Stimulated activated CD4-positive, alpha-beta T cell treated with anti-CD3 and anti-CD28 coated beads, Interleukin-12 subunit alpha, Interleukin-12 subunit beta, amount 100 ng/mL, for 24 hours (primary cell): ENCODE results near the gene REPS1.
"Not testable (repeated sequence)": the region's sequence is repeated elsewhere in the genome, so short reads cannot be mapped to it uniquely, and the experiment has no call there.

Experiments used
- DNase-seq, 2 experiments: peaks; one replicate each; pipeline ENCODE4 v3.0.0-alpha.2; 2020; ENCODE audit warnings: low read depth in 2 of 2

The REPS1 gene

DNA sequence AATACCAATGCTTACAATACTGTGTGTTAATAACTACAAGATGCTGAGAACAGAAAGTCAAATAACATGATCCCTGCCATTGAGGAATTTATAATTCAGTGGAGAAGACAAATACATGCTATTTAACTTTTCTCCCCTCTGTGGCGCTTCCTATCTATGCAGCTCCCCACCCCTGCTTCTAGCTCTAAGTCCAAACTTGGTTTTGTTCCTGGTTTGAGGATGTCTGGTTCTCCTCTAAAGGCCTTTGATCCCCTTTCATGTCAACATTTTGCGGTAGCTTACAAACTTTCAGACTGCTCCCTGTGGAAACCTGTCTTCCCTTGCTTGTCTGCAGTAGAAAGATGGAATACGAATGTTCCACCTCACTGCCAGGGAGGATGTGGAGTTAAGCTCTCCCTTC is 18.4 kb upstream of the REPS1 start:
- DNase-seq = no peak

DNA sequence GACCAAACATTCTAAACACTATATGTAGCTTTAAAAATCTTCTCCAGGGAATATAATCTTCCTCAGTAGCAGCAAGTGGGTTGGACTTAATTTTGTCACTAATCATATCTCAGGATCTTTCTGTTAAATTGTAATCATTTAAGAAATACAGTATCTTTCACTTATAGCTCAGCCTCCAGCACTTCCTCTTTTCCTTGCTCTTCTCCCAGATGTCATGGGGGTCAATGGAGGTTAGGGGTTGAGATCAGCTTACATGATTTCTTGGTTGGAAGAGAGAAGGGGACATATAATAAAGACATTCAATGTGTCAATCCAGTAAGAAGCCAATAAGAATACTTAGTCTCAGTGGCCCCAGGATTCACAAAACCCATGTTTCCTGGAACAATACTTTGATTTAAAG is 15.7 kb upstream of the REPS1 start:
- DNase-seq = no peak

- DNase-seq = no peak
Observed at GRCh38 chr6:138999949-139000725, 12.1 kb upstream of the REPS1 start.

GRCh38 chr6:138997136-138997535 is 9.1 kb upstream of the REPS1 start:
- no peak for DNase-seq

DNA sequence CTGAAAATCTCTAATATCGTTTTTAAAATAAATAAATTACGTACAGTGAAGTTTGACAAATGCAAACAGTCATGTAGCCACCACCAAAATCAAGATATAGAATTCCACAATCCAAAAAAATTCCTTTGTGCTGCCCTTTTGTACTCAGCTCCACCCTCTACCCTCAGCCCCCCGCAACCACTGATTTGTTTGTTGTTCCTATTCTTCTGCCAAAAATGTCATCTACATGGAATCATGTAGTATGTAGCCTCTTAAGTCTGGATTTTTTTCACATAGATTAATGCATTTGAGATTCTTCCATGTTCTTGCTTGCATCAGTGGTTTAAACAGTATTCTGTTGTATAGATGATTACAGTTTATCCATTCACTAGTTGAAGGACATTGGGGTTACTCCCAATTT is 8.5 kb upstream of the REPS1 start:
- DNase-seq = no peak

- not testable (repeated sequence) for DNase-seq
Observed at GRCh38 chr6:138993410-138993809, 5.4 kb upstream of the REPS1 start.

DNA sequence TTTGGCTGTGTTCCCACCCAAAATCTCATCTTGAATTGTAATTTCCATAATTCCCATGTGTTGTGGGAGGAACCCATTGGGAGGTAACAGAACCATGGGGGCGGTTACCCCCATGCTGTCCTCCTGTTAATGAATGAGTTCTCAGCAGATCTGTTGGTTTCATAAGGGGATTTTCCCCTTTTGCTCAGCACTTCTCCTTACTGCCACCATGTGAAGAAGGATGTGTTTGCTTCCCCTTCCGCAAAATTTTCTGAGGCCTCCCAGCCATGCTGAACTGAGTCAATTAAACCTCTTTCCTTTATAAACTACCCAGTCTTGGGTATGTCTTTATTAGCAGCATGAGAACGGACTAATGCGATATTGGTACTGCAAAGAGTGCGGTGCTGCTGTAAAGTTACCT is 4.9 kb upstream of the REPS1 start:
- DNase-seq = not testable (repeated sequence)

DNA sequence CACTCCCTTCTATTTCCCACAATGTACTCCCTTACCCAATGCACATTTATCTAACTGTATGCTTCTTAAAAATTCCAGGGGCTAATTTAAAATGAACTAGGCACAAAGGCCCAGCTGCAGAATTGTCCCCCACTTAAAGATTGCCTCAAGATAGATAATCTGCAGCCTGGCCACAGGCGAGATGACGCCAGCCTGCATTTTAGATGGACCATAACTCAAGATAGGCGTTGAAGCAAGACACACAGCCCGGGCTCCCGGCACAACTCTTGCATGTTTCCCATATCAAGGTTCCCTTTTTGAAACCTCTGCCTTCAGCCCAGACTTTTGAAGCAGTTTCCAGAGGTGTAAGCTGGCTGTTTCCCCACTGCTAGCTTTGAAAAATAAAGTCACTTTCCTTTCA is 3.2 kb upstream of the REPS1 start:
- DNase-seq = no peak

DNA sequence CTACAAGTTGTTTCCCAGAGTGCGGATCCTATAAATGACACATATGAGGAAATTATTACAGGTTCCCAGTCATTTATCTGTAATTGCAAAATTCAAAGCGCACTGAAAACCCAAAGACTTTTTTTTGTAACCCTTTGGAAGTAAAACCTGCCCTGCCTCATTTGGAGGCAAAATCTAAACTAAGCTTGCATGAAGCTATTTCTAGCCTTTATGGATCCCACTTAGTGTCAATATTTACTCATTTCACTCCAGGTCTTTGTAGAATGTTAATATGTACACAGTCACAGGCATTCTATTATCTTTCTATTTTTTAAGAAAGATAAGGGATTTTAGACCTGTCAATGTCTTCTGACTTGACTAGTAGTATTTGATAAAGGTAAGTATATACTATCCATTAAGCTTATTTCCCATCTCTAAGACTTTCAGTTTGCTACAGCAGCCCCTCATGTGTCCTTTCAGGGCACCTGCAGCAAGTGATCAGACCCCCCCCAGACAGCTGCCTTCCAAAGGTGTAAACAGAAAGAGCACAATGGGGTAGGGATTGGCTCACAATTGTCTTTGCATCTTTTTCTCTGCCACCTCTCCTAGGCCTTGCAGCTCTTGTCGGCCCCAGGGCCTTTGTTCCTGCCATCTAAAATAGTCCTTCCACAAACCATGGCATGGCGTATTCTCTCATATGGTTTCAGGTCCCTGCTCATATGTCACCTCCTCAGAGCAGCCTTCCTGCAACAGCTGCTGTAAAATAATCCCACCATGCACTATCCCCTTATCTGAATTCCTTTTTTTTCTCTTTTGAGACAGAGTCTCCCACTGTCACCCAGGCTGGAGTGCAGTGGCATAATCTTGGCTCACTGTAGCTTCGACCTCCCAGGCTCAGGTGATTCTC is 1.3 kb upstream of the REPS1 start:
- DNase-seq = no peak

GRCh38 chr6:138988469-138988834 is 399 bp upstream of the REPS1 start:
- no peak for DNase-seq

- DNase-seq = no peak
Observed at GRCh38 chr6:138987080-138987642, 892 bp downstream of the REPS1 start.

DNA sequence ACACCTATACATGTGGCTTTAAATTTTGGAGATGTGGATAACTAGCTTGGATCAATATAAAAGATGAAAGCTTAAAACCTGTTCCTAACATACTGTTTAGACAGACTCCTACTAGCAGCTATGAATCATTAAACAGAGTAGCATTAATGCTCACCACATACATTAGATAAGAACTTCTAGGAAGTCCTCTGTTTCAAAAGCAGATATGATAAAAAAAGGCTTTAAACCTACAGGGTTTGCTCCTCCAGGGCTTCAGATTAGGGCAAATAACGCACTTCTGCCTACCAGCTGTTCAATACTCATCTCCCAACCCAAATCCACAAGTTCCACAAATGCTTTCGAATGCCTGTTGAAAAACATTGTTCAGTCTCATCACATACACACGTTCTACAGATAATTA is 1.5 kb downstream of the REPS1 start:
- DNase-seq = no peak

DNA sequence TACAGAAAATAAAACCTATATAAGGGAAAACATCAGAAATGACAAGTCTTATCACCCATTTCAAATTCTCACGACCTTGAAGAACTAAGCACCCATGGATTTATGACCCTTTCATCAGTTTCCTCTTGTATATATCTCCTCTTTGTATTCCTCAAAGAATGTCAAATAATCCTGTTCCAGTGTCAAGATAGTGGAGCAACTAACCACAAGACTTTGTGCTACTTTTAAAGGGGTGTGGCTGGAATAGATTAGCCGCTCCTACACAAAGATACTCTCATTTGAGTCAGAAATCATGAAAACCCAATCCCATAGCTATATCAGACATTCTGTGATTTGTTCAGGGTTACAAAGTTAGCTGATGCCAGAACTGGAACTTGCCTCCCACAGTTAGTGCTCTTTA is 6.6 kb downstream of the REPS1 start:
- DNase-seq = no peak

GRCh38 chr6:138979813-138980668 is 8.0 kb downstream of the REPS1 start:
- no peak for DNase-seq

DNA sequence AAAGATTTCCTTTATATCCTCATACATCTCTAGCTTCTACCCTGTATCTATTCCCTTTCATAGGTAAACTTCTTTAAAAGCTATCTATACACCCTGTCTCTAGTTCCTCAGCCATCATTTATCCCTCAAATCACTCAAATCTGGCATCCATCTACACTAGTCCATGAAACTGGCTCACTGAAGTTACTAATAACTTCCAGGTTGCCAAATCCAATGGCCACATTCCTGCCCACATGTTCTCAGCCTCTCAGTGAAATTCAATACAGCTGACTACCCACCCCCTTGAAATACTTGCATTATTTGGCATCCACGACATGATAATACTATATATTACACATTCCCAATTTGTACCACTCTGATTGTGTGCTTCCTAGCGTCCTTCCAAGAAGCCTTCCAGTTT is 8.7 kb downstream of the REPS1 start:
- no peak for DNase-seq

DNA sequence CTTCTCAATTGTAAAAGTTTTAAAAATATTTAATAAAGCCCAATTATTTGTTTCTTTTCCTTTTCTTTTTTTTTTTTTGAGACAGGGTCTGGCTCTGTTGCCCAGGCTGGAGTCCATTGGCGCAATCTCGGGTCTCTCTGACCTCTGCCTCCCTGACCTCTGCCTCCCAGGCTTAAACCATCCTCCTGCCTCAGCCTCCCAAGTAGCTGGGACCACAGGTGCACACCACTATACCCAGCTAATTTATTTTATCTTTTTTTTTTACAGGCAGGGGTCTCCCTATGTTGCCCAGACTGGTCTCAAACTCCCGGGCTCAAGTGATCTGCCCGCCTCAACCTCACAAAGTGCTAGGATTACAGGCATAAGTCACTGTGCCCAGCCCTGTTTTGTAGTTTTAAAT is 9.8 kb downstream of the REPS1 start:
- no peak for DNase-seq

- no peak for DNase-seq
Observed at GRCh38 chr6:138977646-138978167, 10.3 kb downstream of the REPS1 start.

- DNase-seq = no peak
Observed at GRCh38 chr6:138977242-138977641, 10.8 kb downstream of the REPS1 start.

DNA sequence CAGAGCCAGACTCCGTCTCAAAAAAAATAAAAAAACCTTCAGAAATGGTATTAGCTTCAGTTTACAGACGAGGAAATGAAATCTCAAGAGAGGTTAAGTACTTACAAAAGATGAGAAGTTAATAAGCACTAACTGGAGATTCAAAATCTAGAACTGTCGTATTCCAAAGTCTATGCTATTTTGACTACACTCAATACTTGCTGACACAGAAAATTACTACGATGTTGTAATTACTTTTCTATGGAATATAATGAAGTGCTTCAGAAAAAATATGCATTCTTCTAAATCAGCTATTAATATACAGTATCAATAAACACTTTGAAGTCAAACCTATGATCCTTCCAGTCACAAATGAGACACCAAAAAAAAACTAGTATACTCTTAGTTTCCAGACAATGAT is 12.2 kb downstream of the REPS1 start:
- DNase-seq = no peak

- no peak for DNase-seq
Observed at GRCh38 chr6:138973466-138974153, 14.4 kb downstream of the REPS1 start.

- no peak for DNase-seq
Observed at GRCh38 chr6:138972226-138972665, 15.8 kb downstream of the REPS1 start.
